WTC11 (cell line): ENCODE measurements around the gene SYCE1. TPM values are rescaled to one million over a fixed set of nuclear protein-coding genes. Genes with fewer than 3 reads are reported as not detected.
"Not testable (repeated sequence)": the region's sequence is repeated elsewhere in the genome, so short reads cannot be mapped to it uniquely, and the experiment has no call there.

Experiments used
- ATAC-seq: fragments of 200-7000 bp; cut with Tn5 transposase; 2 replicates; pipeline ENCODE4 v1.10.0; 2021; ENCODE audit warnings: mild to moderate bottlenecking, moderate library complexity
- CTCF ChIA-PET: fragments of 300-600 bp; sonication (Branson Sonifier 250); formaldehyde crosslinking; loops from one replicate; lab custom pipeline; 2021; ENCODE audit warnings: antibody characterized with exemption; lab: Charles Lee
- POLR2A ChIA-PET: fragments of 350-600 bp; sonication (Branson Sonifier 250); formaldehyde crosslinking; loops from one replicate; lab custom pipeline; 2021; ENCODE audit warnings: antibody characterized with exemption; lab: Charles Lee
- DNase-seq: peaks from one replicate; pipeline ENCODE4 v3.0.0; 2021; ENCODE audit warnings: low spot score
- H3K27ac Mint-ChIP-seq: 2 replicates; pipeline ENCODE4 v1.8.0; 2021; ENCODE audit warnings: mixed read lengths
- H3K27me3 Mint-ChIP-seq: 2 replicates; pipeline ENCODE4 v1.8.0; 2021; ENCODE audit warnings: low read depth, mild to moderate bottlenecking, moderate library complexity, mixed read lengths
- H3K36me3 Mint-ChIP-seq: 2 replicates; pipeline ENCODE4 v1.8.0; 2021; ENCODE audit warnings: mixed read lengths
- H3K4me1 Mint-ChIP-seq: 2 replicates; pipeline ENCODE4 v1.8.0; 2022; ENCODE audit warnings: mixed read lengths
- H3K4me3 Mint-ChIP-seq: 2 replicates; pipeline ENCODE4 v1.8.0; 2021; ENCODE audit warnings: mild to moderate bottlenecking, moderate library complexity, mixed read lengths
- H3K9me3 Mint-ChIP-seq: 2 replicates; pipeline ENCODE4 v1.8.0; 2021; ENCODE audit warnings: mixed read lengths
- ATF2 ChIP-seq: sonication (generic); formaldehyde crosslinking; IDR thresholded peaks from 2 replicates; pipeline ENCODE4 v1.8.1; 2022; ENCODE audit warnings: low read depth, missing genetic modification reagents, borderline replicate concordance
- CTCF ChIP-seq: fragments of 200-600 bp; IDR thresholded peaks from 2 replicates; pipeline ENCODE4 v1.8.0; 2022; ENCODE audit warnings: antibody characterized with exemption
- FOXP4 ChIP-seq: sonication (generic); formaldehyde crosslinking; IDR thresholded peaks from 2 replicates; pipeline ENCODE4 v1.8.0; 2022; ENCODE audit warnings: mild to moderate bottlenecking, missing genetic modification reagents
- GTF2I ChIP-seq: fragments of 250-450 bp; sonication (Bioruptor Pico); conservative IDR thresholded peaks from 2 replicates; pipeline ENCODE4 v1.4.0; 2021; ENCODE audit warnings: mild to moderate bottlenecking
- IRF2 ChIP-seq: sonication (generic); formaldehyde crosslinking; IDR thresholded peaks from 2 replicates; pipeline ENCODE4 v1.8.0; 2022; ENCODE audit warnings: low read depth, missing genetic modification reagents, borderline replicate concordance
- JUN ChIP-seq: sonication (generic); formaldehyde crosslinking; IDR thresholded peaks from 2 replicates; pipeline ENCODE4 v1.8.0; 2023; ENCODE audit warnings: mild to moderate bottlenecking, missing genetic modification reagents
- PRRX2 ChIP-seq: fragments of 250-450 bp; sonication (Bioruptor Pico); IDR thresholded peaks from 2 replicates; pipeline ENCODE4 v1.8.0; 2021; ENCODE audit warnings: mild to moderate bottlenecking
- RORB ChIP-seq: fragments of 250-450 bp; sonication (Bioruptor Pico); IDR thresholded peaks from 2 replicates; pipeline ENCODE4 v1.9.0; 2021; ENCODE audit warnings: mild to moderate bottlenecking
- TEAD4 ChIP-seq: sonication (generic); formaldehyde crosslinking; IDR thresholded peaks from 2 replicates; pipeline ENCODE4 v1.8.0; 2022; ENCODE audit warnings: mild to moderate bottlenecking, missing genetic modification reagents
- ZNF121 ChIP-seq: sonication (generic); formaldehyde crosslinking; IDR thresholded peaks from 2 replicates; pipeline ENCODE4 v1.8.0; 2023; ENCODE audit warnings: missing genetic modification reagents
- ZNF219 ChIP-seq: sonication (generic); formaldehyde crosslinking; IDR thresholded peaks from 2 replicates; pipeline ENCODE4 v1.8.0; 2023; ENCODE audit warnings: missing genetic modification reagents, mild to moderate bottlenecking, borderline replicate concordance
- ZNF396 ChIP-seq: fragments of 250-450 bp; sonication (Bioruptor Pico); IDR thresholded peaks from 2 replicates; pipeline ENCODE4 v1.8.0; 2021; ENCODE audit warnings: mild to moderate bottlenecking, moderate library complexity, borderline replicate concordance
- ZNF416 ChIP-seq: fragments of 250-450 bp; sonication (Bioruptor Pico); IDR thresholded peaks from 2 replicates; pipeline ENCODE4 v1.9.0; 2021; ENCODE audit warnings: mild to moderate bottlenecking, inconsistent platforms
- ZNF423 ChIP-seq: fragments of 250-450 bp; sonication (Bioruptor Pico); IDR thresholded peaks from 2 replicates; pipeline ENCODE4 v2.1.2; 2022; ENCODE audit warnings: mild to moderate bottlenecking, moderate library complexity
- total RNA-seq: library from RNA; stranded (reverse); gene quantifications from 3 replicates; pipeline ENCODE4 v1.2.3, GENCODE V29; 2021
- TF ChIP-seq, protein P1 (sequence below): sonication (generic); formaldehyde crosslinking; IDR thresholded peaks from 2 replicates; pipeline ENCODE4 v1.8.1; 2023; ENCODE audit warnings: mild to moderate bottlenecking, missing genetic modification reagents
- TF ChIP-seq, protein P2 (sequence below): fragments of 250-450 bp; sonication (Bioruptor Pico); IDR thresholded peaks from 2 replicates; pipeline ENCODE4 v1.9.0; 2021; ENCODE audit warnings: moderate library complexity, mild to moderate bottlenecking, inconsistent platforms, borderline replicate concordance
- TF ChIP-seq, protein P3 (sequence below): sonication (generic); formaldehyde crosslinking; IDR thresholded peaks from 2 replicates; pipeline ENCODE4 v1.8.1; 2023; ENCODE audit warnings: mild to moderate bottlenecking, missing genetic modification reagents, moderate library complexity

SYCE1 gene
- total RNA-seq, 1 experiment from 2014 or later, result not detected

DNA sequence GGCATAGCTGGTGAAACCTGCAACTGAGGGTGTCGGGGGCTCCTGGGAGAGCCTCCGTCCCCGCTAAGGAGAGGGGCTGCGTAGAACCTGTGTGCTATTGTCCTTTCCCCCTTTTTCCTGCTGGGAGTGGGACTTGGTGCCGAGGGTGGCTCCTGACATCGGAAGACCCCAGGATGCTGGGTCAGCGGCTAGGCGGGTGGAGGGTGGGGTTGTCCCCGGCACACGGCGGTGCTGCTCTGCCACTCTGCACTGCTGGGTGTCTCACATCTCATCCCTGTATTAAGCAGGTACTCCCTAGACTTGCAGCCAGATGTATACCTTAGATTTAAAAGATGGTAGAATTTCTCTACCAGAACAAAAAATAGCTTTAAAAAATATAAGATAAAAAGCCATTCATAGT is 6.7 kb upstream of the SYCE1 start:
- POLR2A ChIA-PET, result interaction anchor here (0.7 kb wide), 1 partner anchor 303 kb away, joined by 6 read pairs; no protein-coding TSS in a partner anchor
- H3K9me3 Mint-ChIP-seq, result peaks cover 27% of the 10 kb centered on the region
- H3K27ac Mint-ChIP-seq, DNase-seq, H3K4me3 Mint-ChIP-seq, CTCF ChIA-PET, ATAC-seq, H3K4me1 Mint-ChIP-seq: not testable (repeated sequence)
- peaks cover 27% of the 10 kb centered on the region for H3K36me3 Mint-ChIP-seq
- H3K27me3 Mint-ChIP-seq, result peaks cover 11% of the 10 kb centered on the region; the same call in 1 of the 2 replicates

DNA sequence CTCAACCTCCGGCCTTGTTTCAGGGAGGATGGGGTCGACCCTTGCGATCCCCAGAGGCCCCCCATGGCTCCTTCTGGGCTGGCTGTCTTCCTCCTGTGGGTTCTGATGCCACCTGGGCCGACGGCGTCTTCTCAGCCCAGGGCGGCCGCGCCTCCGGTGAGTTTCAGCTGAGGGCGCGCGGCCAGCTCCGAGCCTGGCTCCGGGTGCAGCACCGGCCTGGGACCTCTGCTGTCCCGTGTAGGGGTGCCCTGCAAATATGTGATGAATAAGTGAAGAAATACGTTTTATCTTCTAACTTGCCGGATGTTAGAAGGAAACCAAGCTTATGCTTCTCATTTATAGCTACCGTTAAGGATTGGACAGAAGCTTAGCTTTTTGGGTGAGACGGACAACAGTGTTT is 4.4 kb upstream of the SYCE1 start:
- H3K9me3 Mint-ChIP-seq, result peaks cover 28% of the 10 kb centered on the region
- H3K27ac Mint-ChIP-seq, DNase-seq, H3K4me1 Mint-ChIP-seq, H3K27me3 Mint-ChIP-seq, POLR2A ChIA-PET, H3K4me3 Mint-ChIP-seq, CTCF ChIA-PET: not testable (repeated sequence)
- peaks cover 24% of the 10 kb centered on the region for H3K36me3 Mint-ChIP-seq
- ATAC-seq, result peak; percentile 14; the same call in 1 of the 2 replicates

- H3K9me3 Mint-ChIP-seq, result peaks cover 32% of the 10 kb centered on the region
- H3K27me3 Mint-ChIP-seq, H3K27ac Mint-ChIP-seq, CTCF ChIA-PET, POLR2A ChIA-PET, DNase-seq, H3K4me1 Mint-ChIP-seq, H3K4me3 Mint-ChIP-seq: not testable (repeated sequence)
- peaks cover 29% of the 10 kb centered on the region for H3K36me3 Mint-ChIP-seq
- ATAC-seq, result peak; percentile 74
Measured at GRCh38 chr10:133568831-133569527, 3.6 kb upstream of the SYCE1 start.

GRCh38 chr10:133568287-133568614 is 2.9 kb upstream of the SYCE1 start:
- Mint-ChIP-seq H3K27me3 (peaks cover 7% of the 10 kb centered on the region; the same call in 1 of the 2 replicates), H3K4me1 (no peaks in the 10 kb centered on the region), H3K27ac (no peak overlapping the region), H3K4me3 (no peak overlapping the region), H3K36me3 (peaks cover 26% of the 10 kb centered on the region), H3K9me3 (peaks cover 31% of the 10 kb centered on the region)
- no peak for DNase-seq
- TF ChIP-seq, protein P1, sequence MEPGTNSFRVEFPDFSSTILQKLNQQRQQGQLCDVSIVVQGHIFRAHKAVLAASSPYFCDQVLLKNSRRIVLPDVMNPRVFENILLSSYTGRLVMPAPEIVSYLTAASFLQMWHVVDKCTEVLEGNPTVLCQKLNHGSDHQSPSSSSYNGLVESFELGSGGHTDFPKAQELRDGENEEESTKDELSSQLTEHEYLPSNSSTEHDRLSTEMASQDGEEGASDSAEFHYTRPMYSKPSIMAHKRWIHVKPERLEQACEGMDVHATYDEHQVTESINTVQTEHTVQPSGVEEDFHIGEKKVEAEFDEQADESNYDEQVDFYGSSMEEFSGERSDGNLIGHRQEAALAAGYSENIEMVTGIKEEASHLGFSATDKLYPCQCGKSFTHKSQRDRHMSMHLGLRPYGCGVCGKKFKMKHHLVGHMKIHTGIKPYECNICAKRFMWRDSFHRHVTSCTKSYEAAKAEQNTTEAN (CRISPR knock-in tag), result no peak
- no peak for TF ChIP-seq ZNF219
- no peak for TF ChIP-seq FOXP4 (CRISPR knock-in tag)
- no peak for TF ChIP-seq ZNF416 (CRISPR knock-in tag)
- TF ChIP-seq ZNF396 (CRISPR knock-in tag), result no peak
- TF ChIP-seq ZNF121 (CRISPR knock-in tag), result no peak
- no peak for TF ChIP-seq ATF2
- TF ChIP-seq PRRX2 (CRISPR knock-in tag), result no peak
- ChIA-PET POLR2A (no interaction called here), CTCF (no interaction called here)
- ATAC-seq, result no peak

GRCh38 chr10:133567609-133568286 is 2.4 kb upstream of the SYCE1 start:
- ChIA-PET CTCF (no interaction called here), POLR2A (no interaction called here)
- Mint-ChIP-seq H3K27me3 (peaks cover 7% of the 10 kb centered on the region; the same call in 1 of the 2 replicates), H3K36me3 (peaks cover 26% of the 10 kb centered on the region), H3K4me3 (no peak overlapping the region), H3K9me3 (peaks cover 31% of the 10 kb centered on the region), H3K27ac (no peak overlapping the region), H3K4me1 (no peaks in the 10 kb centered on the region)
- DNase-seq (no peak), ATAC-seq (no peak)
- TF ChIP-seq TEAD4 (CRISPR knock-in tag) (no peak), GTF2I (no peak), JUN (CRISPR knock-in tag) (no peak), RORB (CRISPR knock-in tag) (no peak), ZNF121 (CRISPR knock-in tag) (no peak), CTCF (no peak), IRF2 (CRISPR knock-in tag) (no peak), ZNF423 (CRISPR knock-in tag) (no peak)
- TF ChIP-seq, protein P2, sequence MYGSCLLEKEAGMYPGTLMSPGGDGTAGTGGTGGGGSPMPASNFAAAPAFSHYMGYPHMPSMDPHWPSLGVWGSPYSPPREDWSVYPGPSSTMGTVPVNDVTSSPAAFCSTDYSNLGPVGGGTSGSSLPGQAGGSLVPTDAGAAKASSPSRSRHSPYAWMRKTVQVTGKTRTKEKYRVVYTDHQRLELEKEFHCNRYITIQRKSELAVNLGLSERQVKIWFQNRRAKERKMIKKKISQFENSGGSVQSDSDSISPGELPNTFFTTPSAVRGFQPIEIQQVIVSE, result no peak
- TF ChIP-seq, protein P3, sequence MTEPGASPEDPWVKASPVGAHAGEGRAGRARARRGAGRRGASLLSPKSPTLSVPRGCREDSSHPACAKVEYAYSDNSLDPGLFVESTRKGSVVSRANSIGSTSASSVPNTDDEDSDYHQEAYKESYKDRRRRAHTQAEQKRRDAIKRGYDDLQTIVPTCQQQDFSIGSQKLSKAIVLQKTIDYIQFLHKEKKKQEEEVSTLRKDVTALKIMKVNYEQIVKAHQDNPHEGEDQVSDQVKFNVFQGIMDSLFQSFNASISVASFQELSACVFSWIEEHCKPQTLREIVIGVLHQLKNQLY (CRISPR knock-in tag), result no peak
